ENCODE data around the gene RNF169. TPM values are rescaled to one million over a fixed set of nuclear protein-coding genes. Genes with fewer than 3 reads are reported as not detected.
A peak's percentile ranks its signal among the peaks of the same experiment; 100 is the strongest.

RNF169 gene
- total and polyA plus RNA-seq, 2 of the 13 experiments (the other 11 are each of a cell fraction or from before 2014, with no cell fraction given) = 5.3 to 14.2 TPM

DNA sequence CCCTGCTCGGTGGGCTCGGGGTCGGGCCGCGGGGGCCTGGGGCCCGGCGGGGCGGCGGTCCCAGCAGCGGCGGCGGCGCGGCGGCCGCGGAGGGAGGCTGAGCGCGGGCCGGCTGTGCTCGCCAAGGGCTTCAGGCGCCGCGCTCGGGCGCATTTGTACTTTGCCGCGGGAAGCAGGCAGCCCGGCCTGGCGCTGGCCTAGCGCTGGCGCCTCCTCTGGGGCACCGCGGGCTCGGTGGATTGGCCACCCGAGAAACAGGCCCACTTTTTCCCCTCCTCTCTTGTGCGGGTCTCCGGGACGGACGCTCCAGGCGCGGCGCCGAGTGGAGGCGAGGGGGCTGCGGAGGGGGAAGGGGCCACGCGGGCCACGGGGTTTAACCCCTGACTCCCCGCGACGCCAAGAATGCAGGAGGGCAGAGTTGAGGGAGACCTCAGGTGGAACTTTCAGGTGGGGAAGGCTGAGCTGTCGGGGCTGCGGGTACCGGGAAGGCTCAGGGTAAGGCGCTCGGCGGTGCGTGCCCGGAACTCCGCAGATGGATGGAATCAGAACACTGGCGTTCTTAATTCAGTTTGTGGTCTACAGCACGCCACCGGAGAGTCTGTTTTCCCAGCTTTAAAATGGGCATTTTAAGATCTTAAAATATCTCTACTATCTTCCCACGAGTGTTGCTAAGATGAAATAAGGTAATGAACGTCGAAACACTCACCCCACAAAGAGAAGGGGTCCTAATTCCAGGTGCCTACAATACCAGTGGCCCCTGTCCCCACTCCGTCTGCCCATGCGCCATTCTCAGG, 17.2 kb upstream of the RNF169 start, which contains the start of gene CHRDL2 (continued):
- TF ChIP-seq, protein P1, sequence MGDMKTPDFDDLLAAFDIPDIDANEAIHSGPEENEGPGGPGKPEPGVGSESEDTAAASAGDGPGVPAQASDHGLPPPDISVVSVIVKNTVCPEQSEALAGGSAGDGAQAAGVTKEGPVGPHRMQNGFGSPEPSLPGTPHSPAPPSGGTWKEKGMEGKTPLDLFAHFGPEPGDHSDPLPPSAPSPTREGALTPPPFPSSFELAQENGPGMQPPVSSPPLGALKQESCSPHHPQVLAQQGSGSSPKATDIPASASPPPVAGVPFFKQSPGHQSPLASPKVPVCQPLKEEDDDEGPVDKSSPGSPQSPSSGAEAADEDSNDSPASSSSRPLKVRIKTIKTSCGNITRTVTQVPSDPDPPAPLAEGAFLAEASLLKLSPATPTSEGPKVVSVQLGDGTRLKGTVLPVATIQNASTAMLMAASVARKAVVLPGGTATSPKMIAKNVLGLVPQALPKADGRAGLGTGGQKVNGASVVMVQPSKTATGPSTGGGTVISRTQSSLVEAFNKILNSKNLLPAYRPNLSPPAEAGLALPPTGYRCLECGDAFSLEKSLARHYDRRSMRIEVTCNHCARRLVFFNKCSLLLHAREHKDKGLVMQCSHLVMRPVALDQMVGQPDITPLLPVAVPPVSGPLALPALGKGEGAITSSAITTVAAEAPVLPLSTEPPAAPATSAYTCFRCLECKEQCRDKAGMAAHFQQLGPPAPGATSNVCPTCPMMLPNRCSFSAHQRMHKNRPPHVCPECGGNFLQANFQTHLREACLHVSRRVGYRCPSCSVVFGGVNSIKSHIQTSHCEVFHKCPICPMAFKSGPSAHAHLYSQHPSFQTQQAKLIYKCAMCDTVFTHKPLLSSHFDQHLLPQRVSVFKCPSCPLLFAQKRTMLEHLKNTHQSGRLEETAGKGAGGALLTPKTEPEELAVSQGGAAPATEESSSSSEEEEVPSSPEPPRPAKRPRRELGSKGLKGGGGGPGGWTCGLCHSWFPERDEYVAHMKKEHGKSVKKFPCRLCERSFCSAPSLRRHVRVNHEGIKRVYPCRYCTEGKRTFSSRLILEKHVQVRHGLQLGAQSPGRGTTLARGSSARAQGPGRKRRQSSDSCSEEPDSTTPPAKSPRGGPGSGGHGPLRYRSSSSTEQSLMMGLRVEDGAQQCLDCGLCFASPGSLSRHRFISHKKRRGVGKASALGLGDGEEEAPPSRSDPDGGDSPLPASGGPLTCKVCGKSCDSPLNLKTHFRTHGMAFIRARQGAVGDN (CRISPR knock-in tag; IDR thresholded peaks at IDR 0.05) = peak; percentile 52; the same call in 1 of the 2 replicates
- TF ChIP-seq, protein P2, sequence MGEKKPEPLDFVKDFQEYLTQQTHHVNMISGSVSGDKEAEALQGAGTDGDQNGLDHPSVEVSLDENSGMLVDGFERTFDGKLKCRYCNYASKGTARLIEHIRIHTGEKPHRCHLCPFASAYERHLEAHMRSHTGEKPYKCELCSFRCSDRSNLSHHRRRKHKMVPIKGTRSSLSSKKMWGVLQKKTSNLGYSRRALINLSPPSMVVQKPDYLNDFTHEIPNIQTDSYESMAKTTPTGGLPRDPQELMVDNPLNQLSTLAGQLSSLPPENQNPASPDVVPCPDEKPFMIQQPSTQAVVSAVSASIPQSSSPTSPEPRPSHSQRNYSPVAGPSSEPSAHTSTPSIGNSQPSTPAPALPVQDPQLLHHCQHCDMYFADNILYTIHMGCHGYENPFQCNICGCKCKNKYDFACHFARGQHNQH (CRISPR knock-in tag; IDR thresholded peaks at IDR 0.05) = no peak
- TF ChIP-seq GABPB1 (CRISPR knock-in tag; IDR thresholded peaks at IDR 0.05) (peak; percentile 16; the same call in 1 of the 2 replicates), ELF3 (CRISPR knock-in tag; IDR thresholded peaks at IDR 0.05) (no peak), KAT2B (IDR thresholded peaks at IDR 0.05; ENCODE audit: borderline replicate concordance, low read depth, low read length) (no peak), HHEX (CRISPR knock-in tag; IDR thresholded peaks at IDR 0.05) (no peak), RFXAP (CRISPR knock-in tag; IDR thresholded peaks at IDR 0.05; ENCODE audit: borderline replicate concordance) (no peak), ZFX (CRISPR knock-in tag; IDR thresholded peaks at IDR 0.05; ENCODE audit: low read depth) (peak; percentile 42), TSC22D2 (CRISPR knock-in tag; IDR thresholded peaks at IDR 0.05; ENCODE audit: borderline replicate concordance) (no peak), MEIS2 (CRISPR knock-in tag; IDR thresholded peaks at IDR 0.05) (no peak)
- TF ChIP-seq, protein P3, sequence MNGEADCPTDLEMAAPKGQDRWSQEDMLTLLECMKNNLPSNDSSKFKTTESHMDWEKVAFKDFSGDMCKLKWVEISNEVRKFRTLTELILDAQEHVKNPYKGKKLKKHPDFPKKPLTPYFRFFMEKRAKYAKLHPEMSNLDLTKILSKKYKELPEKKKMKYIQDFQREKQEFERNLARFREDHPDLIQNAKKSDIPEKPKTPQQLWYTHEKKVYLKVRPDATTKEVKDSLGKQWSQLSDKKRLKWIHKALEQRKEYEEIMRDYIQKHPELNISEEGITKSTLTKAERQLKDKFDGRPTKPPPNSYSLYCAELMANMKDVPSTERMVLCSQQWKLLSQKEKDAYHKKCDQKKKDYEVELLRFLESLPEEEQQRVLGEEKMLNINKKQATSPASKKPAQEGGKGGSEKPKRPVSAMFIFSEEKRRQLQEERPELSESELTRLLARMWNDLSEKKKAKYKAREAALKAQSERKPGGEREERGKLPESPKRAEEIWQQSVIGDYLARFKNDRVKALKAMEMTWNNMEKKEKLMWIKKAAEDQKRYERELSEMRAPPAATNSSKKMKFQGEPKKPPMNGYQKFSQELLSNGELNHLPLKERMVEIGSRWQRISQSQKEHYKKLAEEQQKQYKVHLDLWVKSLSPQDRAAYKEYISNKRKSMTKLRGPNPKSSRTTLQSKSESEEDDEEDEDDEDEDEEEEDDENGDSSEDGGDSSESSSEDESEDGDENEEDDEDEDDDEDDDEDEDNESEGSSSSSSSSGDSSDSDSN (CRISPR knock-in tag; IDR thresholded peaks at IDR 0.05) = peak; percentile 34; the same call in 1 of the 2 replicates
- TF ChIP-seq, protein P4, sequence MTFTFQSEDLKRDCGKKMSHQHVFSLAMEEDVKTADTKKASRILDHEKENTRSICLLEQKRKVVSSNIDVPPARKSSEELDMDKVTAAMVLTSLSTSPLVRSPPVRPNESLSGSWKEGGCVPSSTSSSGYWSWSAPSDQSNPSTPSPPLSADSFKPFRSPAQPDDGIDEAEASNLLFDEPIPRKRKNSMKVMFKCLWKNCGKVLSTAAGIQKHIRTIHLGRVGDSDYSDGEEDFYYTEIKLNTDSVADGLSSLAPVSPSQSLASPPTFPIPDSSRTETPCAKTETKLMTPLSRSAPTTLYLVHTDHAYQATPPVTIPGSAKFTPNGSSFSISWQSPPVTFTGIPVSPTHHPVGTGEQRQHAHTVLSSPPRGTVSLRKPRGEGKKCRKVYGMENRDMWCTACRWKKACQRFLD (CRISPR knock-in tag; IDR thresholded peaks at IDR 0.05; ENCODE audit: borderline replicate concordance) = no peak
- TF ChIP-seq, protein P5, sequence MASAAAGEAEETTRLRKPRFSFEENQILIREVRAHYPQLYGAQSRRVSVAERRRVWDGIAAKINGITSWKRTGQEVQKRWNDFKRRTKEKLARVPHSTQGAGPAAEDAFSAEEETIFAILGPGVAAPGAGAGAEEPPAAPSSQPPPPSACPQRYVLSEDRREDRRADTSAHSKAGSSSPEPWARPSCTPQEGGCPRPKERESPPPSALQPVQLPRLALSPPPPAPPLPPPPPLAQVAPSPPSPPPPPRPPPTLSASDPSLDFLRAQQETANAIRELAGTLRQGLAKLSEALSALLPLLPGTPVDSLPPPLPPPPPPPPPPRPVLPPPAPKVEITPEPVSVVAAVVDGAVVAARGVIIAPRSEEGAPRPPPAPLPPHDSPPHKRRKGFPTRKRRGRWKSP (CRISPR knock-in tag; IDR thresholded peaks at IDR 0.05) = peak; percentile 90; the same call in 1 of the 2 replicates
- TF ChIP-seq, protein P6, sequence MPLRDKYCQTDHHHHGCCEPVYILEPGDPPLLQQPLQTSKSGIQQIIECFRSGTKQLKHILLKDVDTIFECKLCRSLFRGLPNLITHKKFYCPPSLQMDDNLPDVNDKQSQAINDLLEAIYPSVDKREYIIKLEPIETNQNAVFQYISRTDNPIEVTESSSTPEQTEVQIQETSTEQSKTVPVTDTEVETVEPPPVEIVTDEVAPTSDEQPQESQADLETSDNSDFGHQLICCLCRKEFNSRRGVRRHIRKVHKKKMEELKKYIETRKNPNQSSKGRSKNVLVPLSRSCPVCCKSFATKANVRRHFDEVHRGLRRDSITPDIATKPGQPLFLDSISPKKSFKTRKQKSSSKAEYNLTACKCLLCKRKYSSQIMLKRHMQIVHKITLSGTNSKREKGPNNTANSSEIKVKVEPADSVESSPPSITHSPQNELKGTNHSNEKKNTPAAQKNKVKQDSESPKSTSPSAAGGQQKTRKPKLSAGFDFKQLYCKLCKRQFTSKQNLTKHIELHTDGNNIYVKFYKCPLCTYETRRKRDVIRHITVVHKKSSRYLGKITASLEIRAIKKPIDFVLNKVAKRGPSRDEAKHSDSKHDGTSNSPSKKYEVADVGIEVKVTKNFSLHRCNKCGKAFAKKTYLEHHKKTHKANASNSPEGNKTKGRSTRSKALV (CRISPR knock-in tag; IDR thresholded peaks at IDR 0.05) = peak; percentile 95
- TF ChIP-seq, protein P7, sequence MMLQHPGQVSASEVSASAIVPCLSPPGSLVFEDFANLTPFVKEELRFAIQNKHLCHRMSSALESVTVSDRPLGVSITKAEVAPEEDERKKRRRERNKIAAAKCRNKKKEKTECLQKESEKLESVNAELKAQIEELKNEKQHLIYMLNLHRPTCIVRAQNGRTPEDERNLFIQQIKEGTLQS (CRISPR knock-in tag; IDR thresholded peaks at IDR 0.05) = no peak

All from HepG2 (cell line).